GM21619 (cell line): Measurements from ENCODE around the gene PACSIN3.
A peak's percentile ranks its signal among the peaks of the same experiment; 100 is the strongest.

Experiments used
- ATAC-seq: cut with Tn5 transposase; IDR thresholded peaks from one replicate; pipeline ENCODE4 v1.9.1; 2021; ENCODE audit not compliant: unreplicated experiment

PACSIN3 gene

DNA sequence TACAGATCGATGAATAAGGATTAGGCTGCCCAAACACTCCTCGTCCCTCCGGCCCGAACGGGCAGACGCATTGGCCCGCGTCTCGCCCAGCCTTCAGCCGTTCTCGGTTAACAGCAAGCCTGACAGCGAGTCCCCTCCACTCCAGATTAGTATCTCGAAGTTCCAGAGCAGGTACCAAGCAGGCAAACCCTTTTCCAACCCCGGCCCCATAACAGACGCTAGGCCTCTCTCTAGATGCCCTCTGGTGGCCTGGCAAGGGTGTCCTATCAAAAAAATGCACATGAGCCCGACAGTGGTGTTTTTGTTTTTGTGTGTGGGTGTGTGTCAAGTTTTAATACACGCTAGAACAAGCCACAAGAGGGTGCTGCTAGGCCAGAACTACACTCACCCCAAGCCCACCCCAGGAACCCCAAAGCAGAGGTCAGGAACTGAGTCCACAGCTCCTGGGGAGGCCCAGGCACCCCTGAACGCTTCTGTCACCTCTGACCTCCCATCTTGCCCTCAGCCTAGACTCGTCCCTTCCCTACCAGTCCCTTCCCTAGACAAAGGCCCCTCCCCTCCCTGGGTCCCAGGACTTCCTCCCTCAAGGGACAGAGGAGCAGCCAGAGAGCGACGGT is 8.9 kb downstream of the PACSIN3 start:
- ATAC-seq: peak; percentile 46

DNA sequence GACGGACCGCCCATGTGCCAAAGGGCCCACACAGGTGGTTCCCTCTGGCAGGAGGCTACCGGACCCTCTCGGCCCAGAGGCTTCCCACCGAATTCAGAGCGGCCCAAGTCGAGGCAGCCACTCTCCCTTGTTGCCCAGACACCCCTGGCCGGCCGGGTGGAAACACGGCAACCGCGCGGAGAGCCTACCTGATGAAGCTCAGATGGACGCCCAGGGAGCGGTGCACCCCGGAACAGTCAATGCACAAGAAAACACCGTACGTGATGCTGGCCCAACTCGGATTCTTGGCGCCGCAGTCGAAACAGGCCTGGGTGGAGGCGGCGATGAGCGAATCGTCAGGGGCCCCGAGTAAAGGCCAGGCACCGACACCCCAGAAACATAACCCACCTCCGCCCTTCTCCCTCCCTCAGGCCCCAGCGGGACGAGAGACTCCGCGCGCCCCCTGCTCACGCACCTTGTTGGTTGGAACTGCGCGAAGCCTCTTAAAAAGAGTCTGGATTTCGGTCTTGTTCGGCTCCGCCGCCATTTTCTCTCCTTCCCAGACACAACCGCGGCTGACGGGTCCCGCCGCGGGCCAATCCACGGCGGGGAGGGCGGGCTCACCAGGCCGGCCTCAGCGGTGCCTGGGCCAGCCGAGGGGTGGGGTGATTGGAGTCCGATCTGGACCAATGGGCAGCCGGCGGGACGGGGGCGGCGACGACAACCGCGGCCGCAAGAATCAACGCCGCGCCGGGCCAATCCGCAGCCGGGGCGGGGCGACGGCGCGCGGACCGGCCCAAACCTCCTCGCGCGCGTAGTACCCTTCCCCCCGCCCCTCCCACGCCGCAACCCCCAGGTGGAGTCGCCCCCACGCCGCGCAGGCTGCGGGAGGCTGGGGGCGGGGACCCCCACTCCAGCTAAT is 9.7 kb downstream of the PACSIN3 start, which contains the start of gene ARFGAP2:
ARFGAP2 (minus strand) TSS at position 552 of the 901 bp plus-strand sequence; CDS start at position 526, 26 bp downstream.
- ATAC-seq: peak; percentile 87

GRCh38 chr11:47175746-47176327 is 10.4 kb downstream of the PACSIN3 start:
- ATAC-seq: no peak

DNA sequence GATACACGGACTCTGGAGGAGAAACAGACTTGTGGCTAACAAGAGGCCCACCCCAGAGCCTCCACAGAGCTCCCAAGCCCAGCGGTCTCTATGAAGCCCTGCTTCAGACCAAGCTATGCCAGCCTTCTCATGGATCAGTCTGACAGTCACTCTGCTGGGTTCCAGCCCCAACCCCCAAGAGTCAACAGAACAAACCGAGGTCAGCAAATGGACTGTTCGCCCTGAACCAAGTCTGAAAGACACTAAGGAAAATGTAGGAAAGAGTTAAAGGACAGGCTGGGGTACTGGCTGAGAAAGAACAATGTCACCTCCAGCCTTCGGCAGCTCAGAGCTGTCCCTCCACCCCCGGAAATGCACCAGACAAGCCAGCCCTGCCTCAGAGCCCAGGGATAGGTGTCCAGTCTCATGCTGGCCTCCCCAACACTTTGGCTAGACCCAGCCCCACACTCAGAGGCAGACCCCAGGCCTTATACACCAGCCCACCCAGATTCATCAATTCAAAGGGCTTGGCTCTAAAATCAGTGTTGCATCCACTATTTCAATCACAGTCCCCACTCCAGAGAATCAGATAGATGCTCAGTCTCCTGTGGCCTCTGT is 13.4 kb downstream of the PACSIN3 start:
- no peak for ATAC-seq

DNA sequence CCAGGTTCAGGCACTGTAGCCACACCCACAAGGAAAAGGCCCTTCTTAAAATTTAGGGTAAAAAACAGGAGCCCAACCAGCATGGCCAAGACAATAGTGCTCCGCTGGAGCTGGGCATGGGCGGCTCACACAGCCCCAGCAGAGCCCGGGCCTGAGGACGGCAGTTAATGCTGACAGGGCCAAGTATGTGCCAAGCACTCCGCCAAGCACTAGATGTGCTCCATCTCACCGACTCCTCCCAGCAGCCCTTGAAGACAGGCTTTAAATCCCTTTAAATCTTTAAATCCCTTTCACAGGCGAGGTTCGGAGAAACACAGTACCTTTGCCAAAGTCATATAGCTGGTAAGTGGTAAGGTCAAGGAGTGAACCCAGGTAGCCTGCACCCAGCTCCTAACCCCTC is 14.4 kb downstream of the PACSIN3 start:
- ATAC-seq: no peak

DNA sequence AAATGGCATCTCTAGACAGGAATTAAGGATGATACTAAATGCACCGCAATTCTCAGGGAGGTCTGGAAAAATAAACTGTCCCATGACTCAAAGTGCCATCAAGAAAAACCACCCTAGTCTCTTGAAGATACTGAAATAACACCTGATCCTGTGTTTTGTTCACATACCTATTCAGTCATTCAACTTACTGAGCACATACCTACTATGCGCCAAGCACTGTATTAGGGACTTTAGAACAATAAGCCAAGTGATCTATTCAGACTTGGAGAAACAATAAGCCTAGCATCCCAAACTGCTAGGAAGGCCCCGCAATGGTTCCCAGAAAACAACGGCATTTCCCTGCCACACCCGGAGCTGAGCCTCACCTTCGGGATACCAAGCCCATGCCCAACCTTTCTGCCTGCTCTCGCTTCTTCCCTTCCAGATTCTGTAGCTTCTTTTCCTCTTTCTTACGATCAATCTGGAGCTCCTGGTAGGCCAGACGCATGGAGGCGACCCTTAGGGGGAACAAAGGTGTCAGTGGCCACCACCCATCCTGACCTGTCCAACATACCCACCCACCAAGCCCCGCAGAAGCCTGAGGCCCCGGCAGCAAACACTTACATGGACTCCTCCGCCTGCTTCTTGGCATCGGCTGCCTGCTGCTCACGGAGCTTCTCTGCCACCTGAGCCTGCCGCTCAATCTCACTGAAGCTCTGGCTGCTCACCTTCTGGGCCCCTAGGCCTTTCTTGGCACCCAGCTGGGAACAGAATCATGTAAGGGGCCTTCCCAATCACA is 15.0 kb downstream of the PACSIN3 start:
- no peak for ATAC-seq

GRCh38 chr11:47166368-47166767 is 19.9 kb downstream of the PACSIN3 start:
- no peak for ATAC-seq

- no peak for ATAC-seq
Measured at GRCh38 chr11:47165253-47165840, 20.9 kb downstream of the PACSIN3 start.

- no peak for ATAC-seq
Measured at GRCh38 chr11:47164321-47164720, 21.9 kb downstream of the PACSIN3 start.

DNA sequence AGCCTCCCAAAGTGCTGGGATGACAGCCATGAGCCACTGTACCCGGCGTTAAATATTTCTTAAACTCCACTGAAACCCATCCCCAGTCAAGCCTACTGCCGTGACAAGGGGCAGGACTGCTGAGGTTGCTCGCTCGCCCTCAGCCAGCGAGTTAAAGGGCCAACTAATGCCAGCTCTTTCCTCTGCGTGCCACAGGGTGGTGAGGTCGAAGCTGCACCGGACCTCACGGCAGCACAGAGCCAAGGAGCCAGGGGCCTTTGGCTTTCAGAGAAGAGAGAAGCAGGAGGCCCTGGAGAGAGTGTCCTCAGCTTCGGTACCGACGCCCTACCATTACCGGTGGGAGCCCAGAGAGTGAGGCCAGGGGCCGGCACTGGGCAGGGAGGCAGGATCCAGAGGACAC is 22.3 kb downstream of the PACSIN3 start:
- ATAC-seq: no peak

- ATAC-seq: no peak
Measured at GRCh38 chr11:47163193-47163592, 23.0 kb downstream of the PACSIN3 start.

- ATAC-seq: no peak
Measured at GRCh38 chr11:47162426-47162825, 23.8 kb downstream of the PACSIN3 start.

GRCh38 chr11:47161890-47162289 is 24.3 kb downstream of the PACSIN3 start:
- no peak for ATAC-seq

- peak; percentile 65 for ATAC-seq
Measured at GRCh38 chr11:47161134-47161854, 24.9 kb downstream of the PACSIN3 start.

GRCh38 chr11:47160753-47161133 is 25.5 kb downstream of the PACSIN3 start:
- no peak for ATAC-seq

GRCh38 chr11:47158242-47158641 is 28.0 kb downstream of the PACSIN3 start:
- ATAC-seq: no peak

GRCh38 chr11:47157805-47158204 is 28.4 kb downstream of the PACSIN3 start:
- no peak for ATAC-seq

- ATAC-seq: no peak
Measured at GRCh38 chr11:47156951-47157350, 29.3 kb downstream of the PACSIN3 start.

GRCh38 chr11:47156333-47156732 is 29.9 kb downstream of the PACSIN3 start:
- ATAC-seq: no peak

- no peak for ATAC-seq
Measured at GRCh38 chr11:47155879-47156278, 30.4 kb downstream of the PACSIN3 start.
